GM12878 (cell line): ENCODE results near the gene PCDHGB6. TPM values are rescaled to one million over a fixed set of nuclear protein-coding genes. Genes with fewer than 3 reads are reported as not detected.

Experiments used
- ATF7 ChIP-seq: fragments of 450-650 bp; IDR thresholded peaks from 2 replicates; pipeline ENCODE4 v1.6.1; 2016; ENCODE audit warnings: low read depth, mild to moderate bottlenecking
- CHD1 ChIP-seq: IDR thresholded peaks from 2 replicates; pipeline ENCODE4 v1.6.1; 2012; ENCODE audit warnings: low read depth, low read length, improper control_type of control experiment
- ESRRA ChIP-seq: IDR thresholded peaks from 2 replicates; pipeline ENCODE4 v1.6.1; 2012; ENCODE audit warnings: mild to moderate bottlenecking, low read length, improper control_type of control experiment
- FOXK2 ChIP-seq: fragments of 450-650 bp; IDR thresholded peaks from 2 replicates; pipeline ENCODE4 v1.6.1; 2017; ENCODE audit warnings: mild to moderate bottlenecking, moderate library complexity
- HDAC2 ChIP-seq: fragments of 200-600 bp; sonication (generic); IDR thresholded peaks from 2 replicates; pipeline ENCODE4 v1.6.1; 2017
- HDAC6 ChIP-seq: fragments of 200-600 bp; sonication (generic); IDR thresholded peaks from one replicate; pipeline ENCODE4 v1.8.0; 2017; ENCODE audit warnings: antibody characterized with exemption; ENCODE audit not compliant: unreplicated experiment
- JUNB ChIP-seq: IDR thresholded peaks from 2 replicates; pipeline ENCODE4 v1.6.1; 2016; ENCODE audit warnings: antibody characterized with exemption, mild to moderate bottlenecking
- KDM1A ChIP-seq: fragments of 200-600 bp; sonication (generic); IDR thresholded peaks from 2 replicates; pipeline ENCODE4 v1.6.1; 2016; ENCODE audit warnings: borderline replicate concordance
- MTA3 ChIP-seq: IDR thresholded peaks from 2 replicates; pipeline ENCODE4 v1.6.1; 2012; ENCODE audit warnings: low read length, inconsistent platforms, borderline replicate concordance
- NFYB ChIP-seq: IDR thresholded peaks from 2 replicates; pipeline ENCODE4 v1.6.1; 2011; ENCODE audit warnings: low read depth, mild to moderate bottlenecking, low read length, improper control_type of control experiment, moderate library complexity; ENCODE audit not compliant: insufficient read depth
- NRF1 ChIP-seq: conservative IDR thresholded peaks from 2 replicates; pipeline ENCODE4 v1.6.1; 2011; ENCODE audit warnings: mild to moderate bottlenecking, low read depth, low read length, improper control_type of control experiment
- PAX8 ChIP-seq: fragments of 450-650 bp; IDR thresholded peaks from 2 replicates; pipeline ENCODE4 v1.6.1; 2017; ENCODE audit warnings: mild to moderate bottlenecking, moderate library complexity
- RAD21 ChIP-seq: IDR thresholded peaks from 2 replicates; pipeline ENCODE4 v1.6.1; 2011; ENCODE audit warnings: mild to moderate bottlenecking, low read depth, low read length, moderate library complexity; ENCODE audit not compliant: insufficient read depth
- RELA ChIP-seq: fragments of 450-650 bp; IDR thresholded peaks from 2 replicates; pipeline ENCODE4 v1.8.0; 2014; ENCODE audit warnings: borderline replicate concordance; ENCODE audit not compliant: partially characterized antibody
- RUNX3 ChIP-seq: IDR thresholded peaks from 2 replicates; pipeline ENCODE4 v1.6.1; 2012; ENCODE audit warnings: low read length, inconsistent platforms
- SIX5 ChIP-seq: IDR thresholded peaks from 2 replicates; pipeline ENCODE4 v1.6.1; 2011; ENCODE audit warnings: mild to moderate bottlenecking, low read depth, low read length, moderate library complexity; ENCODE audit not compliant: severe bottlenecking
- SMAD5 ChIP-seq: IDR thresholded peaks from 2 replicates; pipeline ENCODE4 v1.6.1; 2016; ENCODE audit warnings: antibody characterized with exemption, low read depth
- SRF ChIP-seq, 2 experiments: IDR thresholded peaks; 2 replicates each; pipeline ENCODE4 v1.6.1; 2011; ENCODE audit warnings: low read depth in 2 of 2, low read length in 2 of 2, mild to moderate bottlenecking in 1 of 2, moderate library complexity in 1 of 2
- STAT3 ChIP-seq: IDR thresholded peaks from 2 replicates; pipeline ENCODE4 v1.6.1; 2011; ENCODE audit warnings: low read depth, low read length, improper control_type of control experiment
- TAF1 ChIP-seq: IDR thresholded peaks from 2 replicates; pipeline ENCODE4 v1.6.1; 2011; ENCODE audit warnings: mild to moderate bottlenecking, low read depth, low read length, borderline replicate concordance
- TBL1XR1 ChIP-seq: IDR thresholded peaks from 2 replicates; pipeline ENCODE4 v1.6.1; 2012; ENCODE audit warnings: low read depth, low read length, improper control_type of control experiment
- ZNF217 ChIP-seq: fragments of 450-650 bp; IDR thresholded peaks from 2 replicates; pipeline ENCODE4 v1.6.1; 2017; ENCODE audit warnings: antibody characterized with exemption, mild to moderate bottlenecking
- ZNF274 ChIP-seq: IDR thresholded peaks from one replicate; pipeline ENCODE4 v1.8.0; 2011; ENCODE audit not compliant: insufficient read length, insufficient read depth
- polyA plus RNA-seq, 11 experiments: library from polyadenylated mRNA; depleted of rRNA in 4 of 11; unstranded in 6 of 11; stranded (reverse) in 5 of 11; fragments of >200 nt; fragmentation: Nextera tagmentation in 4 of 11; fragmentation: Illumina TruSeq in 1 of 11; extraction: Ambion mirVana in 4 of 11; extraction: Trizol in 1 of 11; gene quantifications; 1 replicate in 1 of 11; 2 replicates in 10 of 11; pipeline versions ENCODE4 v1.2.1 to v1.2.3, GENCODE V29; 2011 to 2016; ENCODE audit warnings: inconsistent platforms in 2 of 11, missing spikeins in 2 of 11, low read depth in 1 of 11
- total RNA-seq, 4 experiments: library from RNA; depleted of rRNA in 3 of 4; stranded (reverse); fragments of >200 nt in 3 of 4; fragmentation: Illumina TruSeq in 1 of 4; extraction: Trizol in 1 of 4; gene quantifications; 2 replicates each; pipeline versions ENCODE4 v1.2.1 to v1.2.3, GENCODE V29; 2013 to 2021
- TF ChIP-seq, protein P1 (sequence below): IDR thresholded peaks from 2 replicates; pipeline ENCODE4 v1.6.1; 2012; ENCODE audit warnings: low read depth, low read length, improper control_type of control experiment
- TF ChIP-seq, protein P2 (sequence below): fragments of 150-350 bp; IDR thresholded peaks from 2 replicates; pipeline ENCODE4 v1.6.1; 2014; ENCODE audit warnings: mild to moderate bottlenecking, low read depth, low read length
- TF ChIP-seq, protein P3 (sequence below): fragments of 450-650 bp; IDR thresholded peaks from 2 replicates; pipeline ENCODE4 v1.6.1; 2017; ENCODE audit warnings: low read depth, mild to moderate bottlenecking, moderate library complexity
- TF ChIP-seq, protein P4 (sequence below): fragments of 450-650 bp; IDR thresholded peaks from 2 replicates; pipeline ENCODE4 v1.6.1; 2017; ENCODE audit warnings: mild to moderate bottlenecking, low read depth, inconsistent platforms; ENCODE audit not compliant: poor library complexity, severe bottlenecking

Gene PCDHGB6
- total and polyA plus RNA-seq, 10 of the 15 experiments (the other 5 are each of a cell fraction or from before 2014, with no cell fraction given) = 0.07 to 1.0 (median 0.31) TPM

DNA sequence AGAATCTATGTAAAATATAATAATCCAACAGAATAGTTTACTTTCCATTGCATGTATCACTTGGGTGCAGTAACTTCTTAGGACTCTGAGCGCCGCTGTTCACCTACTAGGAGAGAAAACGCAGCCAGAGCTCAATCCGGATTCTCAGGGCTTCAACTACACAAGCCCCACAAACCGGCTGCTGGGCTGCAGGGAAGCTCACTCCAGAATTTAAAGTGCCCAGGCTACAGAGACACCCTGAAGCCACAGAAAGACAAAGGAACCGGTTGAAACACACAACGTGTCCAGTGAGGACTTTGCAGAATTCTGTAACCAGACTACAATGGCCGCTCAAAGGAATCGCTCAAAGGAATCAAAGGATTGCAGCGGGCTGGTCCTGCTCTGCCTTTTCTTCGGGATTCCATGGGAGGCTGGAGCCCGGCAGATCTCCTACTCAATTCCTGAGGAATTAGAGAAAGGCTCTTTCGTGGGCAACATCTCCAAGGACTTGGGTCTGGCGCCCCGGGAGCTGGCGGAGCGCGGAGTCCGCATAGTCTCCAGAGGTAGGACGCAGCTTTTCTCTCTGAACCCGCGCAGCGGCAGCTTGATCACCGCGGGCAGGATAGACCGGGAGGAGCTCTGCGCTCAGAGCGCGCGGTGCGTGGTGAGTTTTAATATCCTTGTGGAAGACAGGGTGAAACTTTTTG lies 5.2 kb downstream of the PCDHGB6 start, which contains the start of gene PCDHGA10 (continued):
- TF ChIP-seq TAF1 (no peak), SRF (IDR thresholded peaks at IDR 0.05; ENCODE audit: low read depth in 2 of 2, low read length in 2 of 2) (no peak), FOXK2 (no peak), KDM1A (no peak), HDAC2 (no peak), RAD21 (peak; percentile 86), NFYB (no peak), SMAD5 (no peak), CHD1 (no peak), HDAC6 (no peak), TBL1XR1 (no peak), MTA3 (0 out of 2 replicates have a peak, but pooled peaks have one; percentile 41), ZNF274 (no peak), ZNF217 (no peak), ATF7 (no peak), NRF1 (no peak), SIX5 (no peak), STAT3 (no peak), PAX8 (no peak), JUNB (no peak), RUNX3 (0 out of 2 replicates have a peak, but pooled peaks have one; percentile 13), RELA (no peak), ESRRA (no peak)
- TF ChIP-seq, protein P1, sequence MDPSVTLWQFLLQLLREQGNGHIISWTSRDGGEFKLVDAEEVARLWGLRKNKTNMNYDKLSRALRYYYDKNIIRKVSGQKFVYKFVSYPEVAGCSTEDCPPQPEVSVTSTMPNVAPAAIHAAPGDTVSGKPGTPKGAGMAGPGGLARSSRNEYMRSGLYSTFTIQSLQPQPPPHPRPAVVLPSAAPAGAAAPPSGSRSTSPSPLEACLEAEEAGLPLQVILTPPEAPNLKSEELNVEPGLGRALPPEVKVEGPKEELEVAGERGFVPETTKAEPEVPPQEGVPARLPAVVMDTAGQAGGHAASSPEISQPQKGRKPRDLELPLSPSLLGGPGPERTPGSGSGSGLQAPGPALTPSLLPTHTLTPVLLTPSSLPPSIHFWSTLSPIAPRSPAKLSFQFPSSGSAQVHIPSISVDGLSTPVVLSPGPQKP = no peak
- TF ChIP-seq, protein P2, sequence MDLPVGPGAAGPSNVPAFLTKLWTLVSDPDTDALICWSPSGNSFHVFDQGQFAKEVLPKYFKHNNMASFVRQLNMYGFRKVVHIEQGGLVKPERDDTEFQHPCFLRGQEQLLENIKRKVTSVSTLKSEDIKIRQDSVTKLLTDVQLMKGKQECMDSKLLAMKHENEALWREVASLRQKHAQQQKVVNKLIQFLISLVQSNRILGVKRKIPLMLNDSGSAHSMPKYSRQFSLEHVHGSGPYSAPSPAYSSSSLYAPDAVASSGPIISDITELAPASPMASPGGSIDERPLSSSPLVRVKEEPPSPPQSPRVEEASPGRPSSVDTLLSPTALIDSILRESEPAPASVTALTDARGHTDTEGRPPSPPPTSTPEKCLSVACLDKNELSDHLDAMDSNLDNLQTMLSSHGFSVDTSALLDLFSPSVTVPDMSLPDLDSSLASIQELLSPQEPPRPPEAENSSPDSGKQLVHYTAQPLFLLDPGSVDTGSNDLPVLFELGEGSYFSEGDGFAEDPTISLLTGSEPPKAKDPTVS = no peak
- TF ChIP-seq, protein P3, sequence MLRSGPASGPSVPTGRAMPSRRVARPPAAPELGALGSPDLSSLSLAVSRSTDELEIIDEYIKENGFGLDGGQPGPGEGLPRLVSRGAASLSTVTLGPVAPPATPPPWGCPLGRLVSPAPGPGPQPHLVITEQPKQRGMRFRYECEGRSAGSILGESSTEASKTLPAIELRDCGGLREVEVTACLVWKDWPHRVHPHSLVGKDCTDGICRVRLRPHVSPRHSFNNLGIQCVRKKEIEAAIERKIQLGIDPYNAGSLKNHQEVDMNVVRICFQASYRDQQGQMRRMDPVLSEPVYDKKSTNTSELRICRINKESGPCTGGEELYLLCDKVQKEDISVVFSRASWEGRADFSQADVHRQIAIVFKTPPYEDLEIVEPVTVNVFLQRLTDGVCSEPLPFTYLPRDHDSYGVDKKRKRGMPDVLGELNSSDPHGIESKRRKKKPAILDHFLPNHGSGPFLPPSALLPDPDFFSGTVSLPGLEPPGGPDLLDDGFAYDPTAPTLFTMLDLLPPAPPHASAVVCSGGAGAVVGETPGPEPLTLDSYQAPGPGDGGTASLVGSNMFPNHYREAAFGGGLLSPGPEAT = no peak
- TF ChIP-seq, protein P4, sequence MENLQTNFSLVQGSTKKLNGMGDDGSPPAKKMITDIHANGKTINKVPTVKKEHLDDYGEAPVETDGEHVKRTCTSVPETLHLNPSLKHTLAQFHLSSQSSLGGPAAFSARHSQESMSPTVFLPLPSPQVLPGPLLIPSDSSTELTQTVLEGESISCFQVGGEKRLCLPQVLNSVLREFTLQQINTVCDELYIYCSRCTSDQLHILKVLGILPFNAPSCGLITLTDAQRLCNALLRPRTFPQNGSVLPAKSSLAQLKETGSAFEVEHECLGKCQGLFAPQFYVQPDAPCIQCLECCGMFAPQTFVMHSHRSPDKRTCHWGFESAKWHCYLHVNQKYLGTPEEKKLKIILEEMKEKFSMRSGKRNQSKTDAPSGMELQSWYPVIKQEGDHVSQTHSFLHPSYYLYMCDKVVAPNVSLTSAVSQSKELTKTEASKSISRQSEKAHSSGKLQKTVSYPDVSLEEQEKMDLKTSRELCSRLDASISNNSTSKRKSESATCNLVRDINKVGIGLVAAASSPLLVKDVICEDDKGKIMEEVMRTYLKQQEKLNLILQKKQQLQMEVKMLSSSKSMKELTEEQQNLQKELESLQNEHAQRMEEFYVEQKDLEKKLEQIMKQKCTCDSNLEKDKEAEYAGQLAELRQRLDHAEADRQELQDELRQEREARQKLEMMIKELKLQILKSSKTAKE = peak; percentile 31
